Activated B cell treated with CpG ODN at 0.5 μM for 24 hours (primary cell): ENCODE data around the gene SPAG16. TPM values are rescaled to one million over a fixed set of nuclear protein-coding genes. Genes with fewer than 3 reads are reported as not detected.

Experiments
- ATAC-seq: fragments of 200-7000 bp; cut with Tn5 transposase; one replicate; pipeline ENCODE4 v1.10.0; 2021; ENCODE audit warnings: low read depth, mild to moderate bottlenecking, moderate library complexity
- CTCF ChIA-PET: fragments of 350-600 bp; sonication (Branson Sonifier 250); formaldehyde crosslinking; loops from one replicate; lab custom pipeline; 2021; ENCODE audit warnings: antibody characterized with exemption; lab: Charles Lee
- POLR2A ChIA-PET: fragments of 350-600 bp; sonication (Branson Sonifier 250); formaldehyde crosslinking; loops from one replicate; lab custom pipeline; 2021; ENCODE audit warnings: antibody characterized with exemption; lab: Charles Lee
- DNase-seq: peaks from one replicate; pipeline ENCODE4 v3.0.0; 2022
- H3K27ac Mint-ChIP-seq: one replicate; pipeline ENCODE4 v1.8.0; 2020; ENCODE audit warnings: mixed read lengths
- H3K27me3 Mint-ChIP-seq: one replicate; pipeline ENCODE4 v1.8.0; 2021; ENCODE audit warnings: mixed read lengths
- H3K36me3 Mint-ChIP-seq: one replicate; pipeline ENCODE4 v1.8.0; 2021; ENCODE audit warnings: low read depth, mixed read lengths
- H3K4me1 Mint-ChIP-seq: one replicate; pipeline ENCODE4 v1.8.0; 2021; ENCODE audit warnings: mixed read lengths
- H3K4me3 Mint-ChIP-seq: one replicate; pipeline ENCODE4 v1.8.0; 2020; ENCODE audit warnings: mild to moderate bottlenecking, mixed read lengths
- H3K9me3 Mint-ChIP-seq: one replicate; pipeline ENCODE4 v1.8.0; 2020; ENCODE audit warnings: mixed read lengths
- CTCF ChIP-seq: fragments of 200-600 bp; IDR thresholded peaks from one replicate; pipeline ENCODE4 v1.8.0; 2022; ENCODE audit warnings: antibody characterized with exemption, mild to moderate bottlenecking
- intact Hi-C: fragments of 100-400 bp; cut with micrococcal nuclease; formaldehyde crosslinking; loops from one replicate; pipeline ENCODE4 v1.15.1; 2024
- total RNA-seq: library from RNA; stranded (reverse); gene quantifications from 2 replicates; pipeline ENCODE4 v1.2.3, GENCODE V29; 2022

SPAG16 gene
- total RNA-seq, 1 donor from 2014 or later, result 11.2 TPM

- no peak for ATAC-seq
- CTCF ChIA-PET, result no interaction called here
- no peak for TF ChIP-seq CTCF
These were observed 212.0 kb downstream of the SPAG16 start for GRCh38 chr2:213496226-213496625.

DNA sequence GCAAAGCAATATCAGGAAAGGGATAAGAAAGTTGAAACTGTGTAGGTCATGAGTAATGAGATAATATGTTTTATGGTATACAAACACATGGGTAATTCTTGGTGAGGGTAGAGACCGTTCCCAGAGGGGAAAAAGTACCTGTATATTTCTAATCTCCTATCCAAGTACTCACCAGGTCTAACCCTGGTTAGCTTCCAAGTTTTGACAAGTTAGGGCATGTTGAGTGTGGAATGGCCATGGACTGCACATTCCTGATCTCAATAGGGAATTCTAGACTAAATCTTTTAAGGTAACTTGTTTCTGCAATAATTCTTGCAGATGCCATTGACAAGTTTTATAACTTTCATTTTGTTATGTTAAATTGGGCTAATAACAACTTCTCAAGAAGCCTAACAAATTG, 216.6 kb downstream of the SPAG16 start:
- Mint-ChIP-seq H3K4me3 (no peak overlapping the region), H3K36me3 (no peaks in the 10 kb centered on the region), H3K4me1 (no peaks in the 10 kb centered on the region), H3K9me3 (no peaks in the 10 kb centered on the region), H3K27me3 (no peaks in the 10 kb centered on the region), H3K27ac (no peak overlapping the region)
- DNase-seq, result no peak
- CTCF ChIA-PET, result no interaction called here
- intact Hi-C loops, result no loop called here
- TF ChIP-seq CTCF, result no peak
- ATAC-seq, result no peak
- POLR2A ChIA-PET, result no interaction called here

More at GRCh38 chr2:213496226-213496625, 212.0 kb downstream of the SPAG16 start:
- no peaks in the 10 kb centered on the region for H3K9me3 Mint-ChIP-seq
- no peaks in the 10 kb centered on the region for H3K4me1 Mint-ChIP-seq
- no peak for DNase-seq
- POLR2A ChIA-PET, result no interaction called here
- no peaks in the 10 kb centered on the region for H3K36me3 Mint-ChIP-seq
- no peaks in the 10 kb centered on the region for H3K27me3 Mint-ChIP-seq
- no peak overlapping the region for H3K4me3 Mint-ChIP-seq
- intact Hi-C loops, result no loop called here
- H3K27ac Mint-ChIP-seq, result no peak overlapping the region

DNA sequence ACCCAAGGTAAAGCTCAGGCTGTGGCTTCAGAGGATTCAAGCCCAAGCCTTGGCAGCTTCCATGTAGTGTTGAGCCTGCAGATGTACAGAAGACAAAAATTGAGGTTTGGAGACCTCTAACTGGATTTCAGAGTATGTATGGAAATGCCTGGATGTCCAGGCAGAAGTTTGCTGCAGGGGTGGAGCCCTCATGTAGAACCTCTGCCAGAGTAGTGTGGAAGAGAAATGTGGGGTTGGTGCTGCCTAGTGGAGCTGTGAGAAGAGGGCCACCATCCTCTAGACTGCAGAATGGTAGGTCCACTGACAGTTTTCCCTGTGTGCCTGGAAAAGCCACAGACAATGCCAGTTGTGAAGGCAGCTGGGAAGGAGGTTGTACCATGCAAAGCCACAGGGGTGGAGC, 239.9 kb downstream of the SPAG16 start:
- POLR2A ChIA-PET, result no interaction called here
- intact Hi-C loops, result no loop called here
- Mint-ChIP-seq H3K9me3 (peaks cover 17% of the 10 kb centered on the region), H3K27ac (no peak overlapping the region), H3K4me3 (no peak overlapping the region), H3K27me3 (no peaks in the 10 kb centered on the region), H3K4me1 (no peaks in the 10 kb centered on the region), H3K36me3 (no peaks in the 10 kb centered on the region)
- CTCF ChIA-PET, result no interaction called here
- no peak for TF ChIP-seq CTCF
- DNase-seq (no peak), ATAC-seq (no peak)

- ATAC-seq (no peak), DNase-seq (no peak)
- TF ChIP-seq CTCF, result no peak
- intact Hi-C loops, result no loop called here
- H3K4me3 Mint-ChIP-seq, result no peak overlapping the region
- CTCF ChIA-PET, result no interaction called here
- no peaks in the 10 kb centered on the region for H3K4me1 Mint-ChIP-seq
- H3K27me3 Mint-ChIP-seq, result no peaks in the 10 kb centered on the region
- POLR2A ChIA-PET, result no interaction called here
- no peak overlapping the region for H3K27ac Mint-ChIP-seq
- H3K9me3 Mint-ChIP-seq, result no peaks in the 10 kb centered on the region
- H3K36me3 Mint-ChIP-seq, result no peaks in the 10 kb centered on the region
These were observed 253.3 kb downstream of the SPAG16 start for GRCh38 chr2:213537579-213537978.

GRCh38 chr2:213544940-213545339, 260.7 kb downstream of the SPAG16 start:
- ATAC-seq, result no peak
- H3K36me3 Mint-ChIP-seq, result no peaks in the 10 kb centered on the region
- H3K4me1 Mint-ChIP-seq, result peaks cover 11% of the 10 kb centered on the region
- intact Hi-C loops, result no loop called here
- H3K9me3 Mint-ChIP-seq, result no peaks in the 10 kb centered on the region
- DNase-seq, result no peak
- POLR2A ChIA-PET, result no interaction called here
- H3K27me3 Mint-ChIP-seq, result no peaks in the 10 kb centered on the region
- TF ChIP-seq CTCF, result no peak
- H3K27ac Mint-ChIP-seq, result no peak overlapping the region
- CTCF ChIA-PET, result no interaction called here
- no peak overlapping the region for H3K4me3 Mint-ChIP-seq
